ENCODE results near the gene RAPGEF1. TPM values are rescaled to one million over a fixed set of nuclear protein-coding genes. Genes with fewer than 3 reads are reported as not detected.
"Not testable (repeated sequence)": the region's sequence is repeated elsewhere in the genome, so short reads cannot be mapped to it uniquely, and the experiment has no call there.

Gene RAPGEF1
- total RNA-seq, 2 donors from 2014 or later: 59.7 to 73.0 TPM

GRCh38 chr9:131668057-131668438 is 71.8 kb downstream of the RAPGEF1 start:
- no peak overlapping the region for H3K4me3 ChIP-seq
- no peaks in the 10 kb centered on the region for H3K36me3 ChIP-seq
- no peaks in the 10 kb centered on the region for H3K9me3 ChIP-seq
- DNase-seq (ENCODE audit: low spot score): no peak
- no peak for ATAC-seq (ENCODE audit: insufficient number of reproducible peaks, low FRiP score, low read depth)
- TF ChIP-seq, protein P1, sequence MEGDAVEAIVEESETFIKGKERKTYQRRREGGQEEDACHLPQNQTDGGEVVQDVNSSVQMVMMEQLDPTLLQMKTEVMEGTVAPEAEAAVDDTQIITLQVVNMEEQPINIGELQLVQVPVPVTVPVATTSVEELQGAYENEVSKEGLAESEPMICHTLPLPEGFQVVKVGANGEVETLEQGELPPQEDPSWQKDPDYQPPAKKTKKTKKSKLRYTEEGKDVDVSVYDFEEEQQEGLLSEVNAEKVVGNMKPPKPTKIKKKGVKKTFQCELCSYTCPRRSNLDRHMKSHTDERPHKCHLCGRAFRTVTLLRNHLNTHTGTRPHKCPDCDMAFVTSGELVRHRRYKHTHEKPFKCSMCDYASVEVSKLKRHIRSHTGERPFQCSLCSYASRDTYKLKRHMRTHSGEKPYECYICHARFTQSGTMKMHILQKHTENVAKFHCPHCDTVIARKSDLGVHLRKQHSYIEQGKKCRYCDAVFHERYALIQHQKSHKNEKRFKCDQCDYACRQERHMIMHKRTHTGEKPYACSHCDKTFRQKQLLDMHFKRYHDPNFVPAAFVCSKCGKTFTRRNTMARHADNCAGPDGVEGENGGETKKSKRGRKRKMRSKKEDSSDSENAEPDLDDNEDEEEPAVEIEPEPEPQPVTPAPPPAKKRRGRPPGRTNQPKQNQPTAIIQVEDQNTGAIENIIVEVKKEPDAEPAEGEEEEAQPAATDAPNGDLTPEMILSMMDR (IDR thresholded peaks at IDR 0.05): no peak
- H3K27me3 ChIP-seq (replicated peaks; ENCODE audit: insufficient read depth): no peaks in the 10 kb centered on the region
- H3K27ac ChIP-seq: peak overlapping the region; percentile 96
- peaks cover 41 to 70% of the 10 kb centered on the region in 2 donors for H3K4me1 ChIP-seq (ENCODE audit: control insufficient read depth in 1 of 2, low read depth in 2 of 2)

GRCh38 chr9:131667576-131667975 is 72.3 kb downstream of the RAPGEF1 start:
- H3K27ac ChIP-seq: peak overlapping the region; percentile 96

DNA sequence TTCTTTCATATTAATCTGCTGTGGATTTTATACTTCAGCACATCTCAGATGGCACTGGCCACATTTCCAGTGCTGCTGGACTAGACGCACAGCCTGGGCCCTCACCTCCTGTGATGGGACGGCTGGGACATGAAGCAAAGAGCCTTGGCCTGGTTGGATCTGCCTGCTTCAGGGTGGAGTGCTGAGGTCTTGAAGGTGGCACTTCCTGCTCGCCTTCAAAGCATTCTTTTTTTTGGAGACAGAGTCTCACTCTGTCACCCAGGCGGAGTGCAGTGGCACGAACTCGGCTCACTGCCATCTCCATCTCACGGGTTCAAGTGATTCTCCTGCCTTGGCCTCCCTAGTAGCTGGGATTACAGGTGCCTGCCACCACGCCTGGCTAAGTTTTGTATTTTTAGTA is 73.1 kb downstream of the RAPGEF1 start:
- H3K27ac ChIP-seq: no peak overlapping the region
- no peaks in the 10 kb centered on the region for H3K27me3 ChIP-seq (replicated peaks; ENCODE audit: insufficient read depth)
- H3K9me3 ChIP-seq: no peaks in the 10 kb centered on the region
- H3K4me3 ChIP-seq: no peak overlapping the region
- ATAC-seq (ENCODE audit: insufficient number of reproducible peaks, low FRiP score, low read depth) (no peak), DNase-seq (ENCODE audit: low spot score) (no peak)
- H3K4me1 ChIP-seq (ENCODE audit: control insufficient read depth in 1 of 2, low read depth in 2 of 2): peaks cover 31 to 57% of the 10 kb centered on the region in 2 donors
- H3K36me3 ChIP-seq: no peaks in the 10 kb centered on the region
- TF ChIP-seq, protein P1 (IDR thresholded peaks at IDR 0.05): no peak

More at GRCh38 chr9:131667576-131667975, 72.3 kb downstream of the RAPGEF1 start:
- ATAC-seq (ENCODE audit: insufficient number of reproducible peaks, low FRiP score, low read depth) (no peak), DNase-seq (ENCODE audit: low spot score) (no peak)
- Histone ChIP-seq H3K4me3 (no peak overlapping the region), H3K27me3 (replicated peaks; ENCODE audit: insufficient read depth) (no peaks in the 10 kb centered on the region), H3K36me3 (no peaks in the 10 kb centered on the region), H3K4me1 (ENCODE audit: control insufficient read depth in 1 of 2, low read depth in 2 of 2) (peaks cover 36 to 66% of the 10 kb centered on the region in 2 donors), H3K9me3 (no peaks in the 10 kb centered on the region)
- TF ChIP-seq, protein P1 (IDR thresholded peaks at IDR 0.05): no peak

DNA sequence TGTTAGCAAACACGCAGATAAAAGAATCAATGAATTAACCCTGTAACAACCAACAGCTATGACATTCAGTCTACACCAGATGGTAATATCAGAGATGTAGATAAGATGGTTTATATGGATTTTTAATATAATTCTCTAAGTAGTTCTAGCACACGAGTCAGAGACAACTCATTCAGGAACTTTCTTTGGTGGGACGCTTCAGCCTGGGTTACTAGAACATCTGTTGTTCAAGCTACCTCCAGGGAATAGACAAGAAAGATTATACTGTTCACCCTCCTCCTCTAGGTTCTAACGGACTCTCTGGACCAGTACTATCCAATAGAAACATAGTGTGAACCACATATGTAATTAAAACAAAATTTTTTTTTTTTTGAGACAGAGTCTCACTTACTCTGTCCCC is 73.8 kb downstream of the RAPGEF1 start:
- H3K9me3 ChIP-seq: no peaks in the 10 kb centered on the region
- no peak for DNase-seq (ENCODE audit: low spot score)
- H3K4me3 ChIP-seq: no peak overlapping the region
- no peaks in the 10 kb centered on the region for H3K27me3 ChIP-seq (replicated peaks; ENCODE audit: insufficient read depth)
- H3K4me1 ChIP-seq (ENCODE audit: control insufficient read depth in 1 of 2, low read depth in 2 of 2): peaks cover 29 to 50% of the 10 kb centered on the region in 2 donors
- TF ChIP-seq, protein P1 (IDR thresholded peaks at IDR 0.05): no peak
- no peak for ATAC-seq (ENCODE audit: insufficient number of reproducible peaks, low FRiP score, low read depth)
- H3K27ac ChIP-seq: no peak overlapping the region
- H3K36me3 ChIP-seq: no peaks in the 10 kb centered on the region

GRCh38 chr9:131663288-131663687 is 76.6 kb downstream of the RAPGEF1 start:
- Histone ChIP-seq H3K36me3 (no peaks in the 10 kb centered on the region), H3K27me3 (replicated peaks; ENCODE audit: insufficient read depth) (no peaks in the 10 kb centered on the region), H3K27ac (no peak overlapping the region), H3K4me1 (ENCODE audit: control insufficient read depth in 1 of 2, low read depth in 2 of 2) (peaks cover 24 to 46% of the 10 kb centered on the region in 2 donors), H3K4me3 (no peak overlapping the region), H3K9me3 (no peaks in the 10 kb centered on the region)
- TF ChIP-seq, protein P1 (IDR thresholded peaks at IDR 0.05): no peak
- DNase-seq (ENCODE audit: low spot score): no peak
- ATAC-seq (ENCODE audit: insufficient number of reproducible peaks, low FRiP score, low read depth): no peak

DNA sequence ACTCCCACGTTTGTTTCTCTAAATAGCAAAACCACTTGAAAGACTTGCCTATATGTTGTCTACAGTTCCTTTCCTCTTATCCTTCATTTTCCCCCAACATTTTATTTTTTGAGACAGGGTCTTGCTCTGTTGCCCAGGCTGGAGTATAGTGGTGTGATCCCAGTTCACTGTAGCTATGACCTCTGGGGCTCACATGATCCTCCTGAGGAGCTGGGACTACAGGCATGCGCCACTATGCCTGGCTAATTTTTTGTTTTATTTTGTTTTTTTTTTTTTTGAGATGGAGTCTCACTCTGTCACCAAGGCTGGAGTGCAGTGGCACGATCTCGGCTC is 77.6 kb downstream of the RAPGEF1 start:
- ATAC-seq (ENCODE audit: insufficient number of reproducible peaks, low FRiP score, low read depth); H3K27ac ChIP-seq; H3K36me3 ChIP-seq; DNase-seq (ENCODE audit: low spot score); H3K27me3 ChIP-seq (replicated peaks; ENCODE audit: insufficient read depth); H3K4me3 ChIP-seq; H3K9me3 ChIP-seq: not testable (repeated sequence)
- H3K4me1 ChIP-seq (ENCODE audit: control insufficient read depth in 1 of 2, low read depth in 2 of 2): peaks cover 20 to 44% of the 10 kb centered on the region in 2 donors

Measured in thoracic aorta (tissue), 2 donors.